GM12872 (cell line): ENCODE measurements around the gene SLC35F4.

Source experiments
- TF ChIP-seq, protein P1 (sequence below): IDR thresholded peaks from 3 replicates; pipeline ENCODE4 v1.5.1; 2011; ENCODE audit warnings: low read depth, mild to moderate bottlenecking, low read length, moderate library complexity; ENCODE audit not compliant: insufficient read depth

SLC35F4 gene

DNA sequence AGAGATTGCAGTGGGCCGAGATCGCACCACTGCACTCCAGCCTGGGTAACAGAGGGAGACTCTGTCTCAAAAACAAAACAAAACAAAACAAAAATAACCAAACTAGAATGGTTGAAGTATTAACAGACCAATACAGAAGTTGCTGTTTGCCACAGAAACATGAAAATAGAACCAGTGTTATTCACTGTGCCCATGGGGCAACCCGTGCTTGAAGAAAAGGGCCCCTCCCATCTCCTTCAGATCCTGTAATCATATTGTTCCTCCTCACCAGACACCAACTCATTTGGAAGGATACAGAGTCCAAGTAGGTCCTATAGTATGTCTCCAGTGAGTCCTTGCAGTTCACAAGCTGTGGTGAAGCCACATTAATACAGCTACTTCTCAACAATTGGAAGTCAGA, 30.9 kb downstream of the SLC35F4 start:
- TF ChIP-seq, protein P1, sequence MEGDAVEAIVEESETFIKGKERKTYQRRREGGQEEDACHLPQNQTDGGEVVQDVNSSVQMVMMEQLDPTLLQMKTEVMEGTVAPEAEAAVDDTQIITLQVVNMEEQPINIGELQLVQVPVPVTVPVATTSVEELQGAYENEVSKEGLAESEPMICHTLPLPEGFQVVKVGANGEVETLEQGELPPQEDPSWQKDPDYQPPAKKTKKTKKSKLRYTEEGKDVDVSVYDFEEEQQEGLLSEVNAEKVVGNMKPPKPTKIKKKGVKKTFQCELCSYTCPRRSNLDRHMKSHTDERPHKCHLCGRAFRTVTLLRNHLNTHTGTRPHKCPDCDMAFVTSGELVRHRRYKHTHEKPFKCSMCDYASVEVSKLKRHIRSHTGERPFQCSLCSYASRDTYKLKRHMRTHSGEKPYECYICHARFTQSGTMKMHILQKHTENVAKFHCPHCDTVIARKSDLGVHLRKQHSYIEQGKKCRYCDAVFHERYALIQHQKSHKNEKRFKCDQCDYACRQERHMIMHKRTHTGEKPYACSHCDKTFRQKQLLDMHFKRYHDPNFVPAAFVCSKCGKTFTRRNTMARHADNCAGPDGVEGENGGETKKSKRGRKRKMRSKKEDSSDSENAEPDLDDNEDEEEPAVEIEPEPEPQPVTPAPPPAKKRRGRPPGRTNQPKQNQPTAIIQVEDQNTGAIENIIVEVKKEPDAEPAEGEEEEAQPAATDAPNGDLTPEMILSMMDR: no peak

DNA sequence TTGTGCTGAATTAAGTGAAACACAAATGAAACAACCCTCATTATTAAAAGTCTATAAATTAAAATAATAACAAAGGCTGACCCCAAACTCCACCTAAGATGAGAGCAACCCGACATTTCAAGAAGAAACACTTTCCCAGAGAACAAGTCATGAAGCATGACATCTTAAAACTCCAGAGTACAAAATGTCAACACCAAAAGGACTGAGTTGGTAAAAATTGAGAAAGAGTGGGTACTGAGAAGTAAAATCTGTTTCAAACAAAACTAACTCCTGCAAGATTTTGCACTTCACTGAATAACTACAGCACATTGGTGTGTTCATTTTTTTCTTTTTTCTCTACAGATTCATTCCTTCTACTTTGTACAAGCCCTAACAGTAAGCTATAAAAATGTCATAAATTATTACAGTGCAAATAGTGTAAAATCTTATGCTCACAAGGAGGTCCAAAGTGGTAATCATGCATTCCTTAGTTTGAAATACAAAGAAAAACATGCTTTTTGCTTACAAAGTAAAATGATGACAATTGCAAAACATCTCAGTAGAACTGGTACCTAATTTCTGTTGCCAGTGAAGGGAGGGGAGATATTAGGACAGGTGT, 31.8 kb downstream of the SLC35F4 start:
- TF ChIP-seq, protein P1: no peak

DNA sequence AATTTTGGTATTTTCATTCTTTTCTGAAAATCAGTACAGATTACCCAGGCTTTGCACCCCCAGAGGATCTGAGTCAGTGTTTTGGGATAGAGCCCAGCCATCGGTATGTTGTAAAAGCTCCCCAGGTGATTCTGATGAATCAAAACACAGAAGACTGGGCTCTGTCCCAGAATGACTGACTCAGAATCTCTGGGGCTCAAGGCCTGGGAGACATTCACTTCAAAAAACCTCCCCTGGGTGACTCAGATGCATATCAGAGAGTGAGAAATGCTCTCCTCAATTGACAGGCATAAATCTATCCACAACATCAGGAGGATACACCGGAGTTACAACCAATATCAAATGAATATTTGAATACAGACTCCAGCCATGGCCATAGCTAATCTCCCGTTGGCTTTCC, 32.6 kb downstream of the SLC35F4 start:
- TF ChIP-seq, protein P1: no peak

DNA sequence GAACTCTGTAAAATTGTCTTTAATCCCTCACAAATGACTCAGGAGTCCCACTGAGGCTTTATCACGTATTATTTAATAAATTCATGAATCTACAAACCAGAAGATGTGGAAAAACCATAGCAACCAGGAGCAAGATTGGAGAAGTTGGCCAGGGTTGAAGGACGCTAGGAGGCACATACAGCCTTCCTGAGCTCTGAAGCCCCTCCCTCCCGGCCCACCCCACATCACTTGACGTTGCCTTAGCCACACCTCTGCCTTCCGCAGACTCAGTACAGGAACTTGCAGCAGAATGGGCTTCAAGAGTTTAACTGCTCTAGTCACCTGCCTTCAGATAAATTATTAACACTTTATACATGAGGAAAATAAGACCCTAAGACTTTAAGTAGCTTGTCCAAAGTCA, 33.9 kb downstream of the SLC35F4 start:
- TF ChIP-seq, protein P1: no peak

DNA sequence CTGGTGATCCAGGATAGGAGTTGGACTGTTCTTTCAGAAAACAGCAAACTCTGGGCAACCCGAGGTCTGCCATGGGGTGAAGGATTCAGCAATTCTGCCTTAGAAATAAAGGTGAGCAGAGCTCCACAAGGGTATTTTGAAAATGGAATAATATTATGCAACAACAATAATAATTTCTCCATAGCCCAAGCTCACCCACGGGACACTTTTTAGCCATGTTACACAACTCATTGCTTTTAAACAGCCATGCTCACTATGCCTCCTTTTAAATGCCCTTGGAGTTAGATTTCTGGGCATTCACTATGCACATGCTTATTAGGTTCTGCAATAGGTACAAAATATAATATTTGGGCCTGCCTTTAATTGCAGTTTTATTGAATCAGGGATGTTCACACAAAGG, 37.2 kb downstream of the SLC35F4 start:
- TF ChIP-seq, protein P1: no peak

DNA sequence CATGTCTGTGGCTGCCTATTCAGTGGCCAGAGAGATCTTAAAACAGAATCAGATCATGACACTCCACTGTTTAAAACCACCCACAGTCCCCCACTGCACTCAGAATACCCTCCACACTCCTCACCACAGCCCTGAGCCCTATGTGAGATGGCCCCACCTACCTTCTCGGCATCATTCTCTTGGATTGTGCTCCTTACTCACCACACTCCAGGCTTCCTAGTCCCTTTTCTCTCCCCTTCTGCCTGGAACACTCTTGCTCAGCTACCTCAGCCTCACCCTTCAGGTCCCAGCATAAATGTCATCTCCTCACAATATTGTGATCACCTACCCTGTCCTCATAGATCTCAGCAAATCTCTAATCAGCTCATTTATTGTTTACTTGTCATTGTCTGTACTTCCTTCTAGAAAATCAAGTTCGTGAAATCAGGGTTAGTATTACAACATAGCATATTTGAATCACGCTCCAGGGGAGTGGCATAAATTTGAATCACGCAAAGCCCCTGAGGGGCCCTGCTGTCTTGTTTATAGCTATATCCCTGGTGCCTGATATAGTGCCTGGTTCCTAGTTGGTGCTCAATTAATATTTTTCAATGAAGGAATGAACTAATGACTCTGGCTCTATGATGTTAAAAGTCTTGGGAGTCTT, 42.8 kb downstream of the SLC35F4 start:
- TF ChIP-seq, protein P1: no peak

DNA sequence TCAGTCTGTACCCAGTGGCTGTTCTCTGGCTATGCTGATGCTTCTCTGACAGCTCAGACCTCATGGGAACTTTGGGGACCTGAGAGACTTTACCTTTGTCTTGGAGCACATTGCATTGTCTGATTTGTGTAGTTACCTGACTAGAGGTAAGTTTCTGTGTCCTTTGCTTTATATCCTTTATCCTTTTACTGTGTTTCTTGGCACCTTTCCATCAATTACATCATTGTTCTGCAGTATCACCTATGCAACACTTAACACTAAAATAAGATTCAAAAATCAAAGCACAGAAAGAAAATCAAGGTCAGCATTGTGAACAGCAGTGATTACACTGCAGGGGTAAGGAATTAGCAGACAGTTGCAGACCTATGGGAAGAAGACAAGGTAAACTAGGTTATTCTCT, 43.8 kb downstream of the SLC35F4 start:
- TF ChIP-seq, protein P1: no peak
